Erythroblast (primary cell): ENCODE data around the gene SOX18.

Experiments
- GATA1 ChIP-seq: IDR thresholded peaks from 2 replicates; pipeline ENCODE4 v1.6.1; 2011; ENCODE audit warnings: low read depth, mild to moderate bottlenecking, control low read depth, low read length, moderate library complexity
- POLR2A ChIP-seq: IDR thresholded peaks from 2 replicates; pipeline ENCODE4 v1.6.1; 2011; ENCODE audit warnings: mild to moderate bottlenecking, low read length

GRCh38 chr20:64080013-64080812, 30.8 kb upstream of the SOX18 start, which contains the start of gene OPRL1:
- no peak for TF ChIP-seq POLR2A
- no peak for TF ChIP-seq GATA1
